ENCODE measurements around the gene ULK4.

DNA sequence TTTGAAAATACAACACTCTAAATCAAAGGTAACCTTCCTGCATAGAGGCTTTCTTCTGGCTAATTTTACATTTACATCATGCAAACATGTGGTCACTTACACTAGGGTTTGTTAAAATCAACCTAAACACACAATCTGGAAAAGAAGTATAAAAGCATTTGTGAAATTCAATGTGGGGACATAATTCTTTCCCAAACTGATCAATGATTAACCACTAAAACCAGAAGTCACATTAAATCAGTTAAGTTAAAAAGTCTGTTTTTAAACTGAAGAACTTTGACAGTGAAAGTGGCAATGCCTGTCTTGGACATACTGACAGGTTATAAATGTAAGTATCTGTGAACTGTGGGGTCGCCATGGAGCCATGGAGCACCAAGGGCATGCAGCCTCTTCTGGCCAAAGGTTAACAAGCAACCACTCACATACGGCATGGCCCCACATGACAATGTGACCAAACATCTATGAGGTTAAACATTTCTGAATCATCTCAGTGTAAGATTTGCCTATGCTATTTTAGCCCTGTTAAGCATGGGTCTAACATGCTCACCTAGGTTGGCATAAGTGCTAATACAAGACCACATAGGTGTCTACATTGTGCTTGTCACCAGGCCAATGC is 484.4 kb downstream of the ULK4 start:
- TF ChIP-seq CTCF (IDR thresholded peaks at IDR 0.05; ENCODE audit: borderline replicate concordance, extremely low read depth, low read length, poor library complexity, severe bottlenecking) (no peak), EZH2 (IDR thresholded peaks at IDR 0.05; ENCODE audit: borderline replicate concordance, low read depth, low read length, severe bottlenecking) (no peak)

Data from DND-41 (cell line).